Transverse colon (tissue), 4 donors: Measurements from ENCODE around the gene TTLL7.

Experiments
- CTCF ChIP-seq, 5 experiments: fragments of 200-600 bp in 3 of 5; fragments of 450-650 bp in 2 of 5; sonication (generic) in 3 of 5; IDR thresholded peaks; 1 replicate in 2 of 5; 2 replicates in 3 of 5; pipeline ENCODE4 v1.5.1; 2016 to 2017; ENCODE audit warnings: antibody characterized with exemption in 5 of 5, inconsistent platforms in 3 of 5, mild to moderate bottlenecking in 2 of 5, moderate library complexity in 1 of 5
- EP300 ChIP-seq: sonication (generic); formaldehyde crosslinking; IDR thresholded peaks from one replicate; pipeline ENCODE4 v1.6.1; 2017; ENCODE audit warnings: antibody characterized with exemption, low read depth
- POLR2A ChIP-seq: fragments of 450-650 bp; IDR thresholded peaks from one replicate; pipeline ENCODE4 v1.6.1; 2016; ENCODE audit warnings: antibody characterized with exemption, mild to moderate bottlenecking, moderate library complexity
- POLR2AphosphoS5 ChIP-seq, 3 donors: sonication (generic); formaldehyde crosslinking; IDR thresholded peaks; one replicate each; pipeline ENCODE4 v1.6.1; 2016; ENCODE audit warnings: antibody characterized with exemption in 3 of 3

DNA sequence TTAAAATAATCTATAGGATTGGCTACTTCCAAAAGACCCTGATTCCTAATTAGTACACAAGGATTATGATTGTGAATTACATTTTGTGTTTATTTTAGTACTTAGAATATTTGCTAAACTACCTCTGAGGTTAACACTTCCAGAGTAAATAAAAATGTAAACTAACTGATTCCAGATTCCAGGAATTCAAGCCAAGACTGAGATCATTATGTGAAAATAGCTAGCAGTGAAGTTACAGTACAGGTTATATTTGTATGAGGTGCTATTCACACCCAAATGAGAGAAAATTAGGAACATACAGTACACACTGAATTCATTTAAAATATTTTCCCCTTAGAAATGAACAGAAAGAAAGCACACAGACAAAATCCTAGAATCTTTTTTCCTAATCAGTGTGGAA, 28.8 kb downstream of the TTLL7 start:
- TF ChIP-seq CTCF (IDR thresholded peaks at IDR 0.05), result no peak
- TF ChIP-seq POLR2A, result no peak
- TF ChIP-seq POLR2AphosphoS5 (IDR thresholded peaks at IDR 0.05), result no peak
- no peak for TF ChIP-seq EP300
